ENCODE measurements around the gene GUK1. TPM values are rescaled to one million over a fixed set of nuclear protein-coding genes. Genes with fewer than 3 reads are reported as not detected.
A peak's percentile ranks its signal among the peaks of the same experiment; 100 is the strongest.

GUK1 gene
- total RNA-seq, 1 donor from 2014 or later: 101 TPM

GRCh38 chr1:228152097-228152917 lies 12.2 kb downstream of the GUK1 start:
- H3K4me3 Mint-ChIP-seq (ENCODE audit: low read depth): no peak overlapping the region
- H3K27ac Mint-ChIP-seq: no peak overlapping the region
- no peaks in the 10 kb centered on the region for H3K36me3 Mint-ChIP-seq (ENCODE audit: insufficient read depth)
- no peaks in the 10 kb centered on the region for H3K27me3 Mint-ChIP-seq
- TF ChIP-seq, protein P1, sequence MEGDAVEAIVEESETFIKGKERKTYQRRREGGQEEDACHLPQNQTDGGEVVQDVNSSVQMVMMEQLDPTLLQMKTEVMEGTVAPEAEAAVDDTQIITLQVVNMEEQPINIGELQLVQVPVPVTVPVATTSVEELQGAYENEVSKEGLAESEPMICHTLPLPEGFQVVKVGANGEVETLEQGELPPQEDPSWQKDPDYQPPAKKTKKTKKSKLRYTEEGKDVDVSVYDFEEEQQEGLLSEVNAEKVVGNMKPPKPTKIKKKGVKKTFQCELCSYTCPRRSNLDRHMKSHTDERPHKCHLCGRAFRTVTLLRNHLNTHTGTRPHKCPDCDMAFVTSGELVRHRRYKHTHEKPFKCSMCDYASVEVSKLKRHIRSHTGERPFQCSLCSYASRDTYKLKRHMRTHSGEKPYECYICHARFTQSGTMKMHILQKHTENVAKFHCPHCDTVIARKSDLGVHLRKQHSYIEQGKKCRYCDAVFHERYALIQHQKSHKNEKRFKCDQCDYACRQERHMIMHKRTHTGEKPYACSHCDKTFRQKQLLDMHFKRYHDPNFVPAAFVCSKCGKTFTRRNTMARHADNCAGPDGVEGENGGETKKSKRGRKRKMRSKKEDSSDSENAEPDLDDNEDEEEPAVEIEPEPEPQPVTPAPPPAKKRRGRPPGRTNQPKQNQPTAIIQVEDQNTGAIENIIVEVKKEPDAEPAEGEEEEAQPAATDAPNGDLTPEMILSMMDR (IDR thresholded peaks at IDR 0.05; ENCODE audit: unreplicated experiment): no peak
- H3K4me1 Mint-ChIP-seq (ENCODE audit: low read depth): no peaks in the 10 kb centered on the region
- DNase-seq (ENCODE audit: low spot score, unreplicated experiment): no peak
- no peaks in the 10 kb centered on the region for H3K9me3 Mint-ChIP-seq (ENCODE audit: low read depth)

DNA sequence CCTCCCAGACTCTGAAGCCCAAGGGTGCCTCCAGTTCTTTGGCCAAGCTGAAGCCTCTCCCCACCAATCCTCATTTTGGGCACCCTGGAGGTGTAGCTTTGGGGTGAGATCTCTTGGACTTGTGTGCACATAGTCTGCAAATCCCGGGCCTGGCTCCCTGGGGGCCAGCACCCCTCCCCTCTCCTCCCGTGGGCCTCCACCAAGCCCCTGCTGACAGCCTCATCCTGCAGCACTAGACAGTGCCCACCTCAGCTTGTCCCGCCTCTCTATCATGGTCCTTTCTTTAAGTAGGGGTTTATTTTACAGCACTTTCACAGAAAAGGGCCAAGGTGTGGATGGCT lies 12.8 kb downstream of the GUK1 start:
- TF ChIP-seq, protein P1 (IDR thresholded peaks at IDR 0.05; ENCODE audit: unreplicated experiment): no peak
- no peak overlapping the region for H3K27ac Mint-ChIP-seq
- no peaks in the 10 kb centered on the region for H3K27me3 Mint-ChIP-seq
- DNase-seq (ENCODE audit: low spot score, unreplicated experiment): no peak
- no peak overlapping the region for H3K4me3 Mint-ChIP-seq (ENCODE audit: low read depth)
- no peaks in the 10 kb centered on the region for H3K36me3 Mint-ChIP-seq (ENCODE audit: insufficient read depth)
- no peaks in the 10 kb centered on the region for H3K4me1 Mint-ChIP-seq (ENCODE audit: low read depth)
- no peaks in the 10 kb centered on the region for H3K9me3 Mint-ChIP-seq (ENCODE audit: low read depth)

GRCh38 chr1:228154021-228154669 lies 14.1 kb downstream of the GUK1 start:
- no peak overlapping the region for H3K4me3 Mint-ChIP-seq (ENCODE audit: low read depth)
- no peaks in the 10 kb centered on the region for H3K27me3 Mint-ChIP-seq
- H3K4me1 Mint-ChIP-seq (ENCODE audit: low read depth): no peaks in the 10 kb centered on the region
- DNase-seq (ENCODE audit: low spot score, unreplicated experiment): no peak
- no peak overlapping the region for H3K27ac Mint-ChIP-seq
- no peaks in the 10 kb centered on the region for H3K9me3 Mint-ChIP-seq (ENCODE audit: low read depth)
- no peaks in the 10 kb centered on the region for H3K36me3 Mint-ChIP-seq (ENCODE audit: insufficient read depth)
- TF ChIP-seq, protein P1 (IDR thresholded peaks at IDR 0.05; ENCODE audit: unreplicated experiment): no peak

DNA sequence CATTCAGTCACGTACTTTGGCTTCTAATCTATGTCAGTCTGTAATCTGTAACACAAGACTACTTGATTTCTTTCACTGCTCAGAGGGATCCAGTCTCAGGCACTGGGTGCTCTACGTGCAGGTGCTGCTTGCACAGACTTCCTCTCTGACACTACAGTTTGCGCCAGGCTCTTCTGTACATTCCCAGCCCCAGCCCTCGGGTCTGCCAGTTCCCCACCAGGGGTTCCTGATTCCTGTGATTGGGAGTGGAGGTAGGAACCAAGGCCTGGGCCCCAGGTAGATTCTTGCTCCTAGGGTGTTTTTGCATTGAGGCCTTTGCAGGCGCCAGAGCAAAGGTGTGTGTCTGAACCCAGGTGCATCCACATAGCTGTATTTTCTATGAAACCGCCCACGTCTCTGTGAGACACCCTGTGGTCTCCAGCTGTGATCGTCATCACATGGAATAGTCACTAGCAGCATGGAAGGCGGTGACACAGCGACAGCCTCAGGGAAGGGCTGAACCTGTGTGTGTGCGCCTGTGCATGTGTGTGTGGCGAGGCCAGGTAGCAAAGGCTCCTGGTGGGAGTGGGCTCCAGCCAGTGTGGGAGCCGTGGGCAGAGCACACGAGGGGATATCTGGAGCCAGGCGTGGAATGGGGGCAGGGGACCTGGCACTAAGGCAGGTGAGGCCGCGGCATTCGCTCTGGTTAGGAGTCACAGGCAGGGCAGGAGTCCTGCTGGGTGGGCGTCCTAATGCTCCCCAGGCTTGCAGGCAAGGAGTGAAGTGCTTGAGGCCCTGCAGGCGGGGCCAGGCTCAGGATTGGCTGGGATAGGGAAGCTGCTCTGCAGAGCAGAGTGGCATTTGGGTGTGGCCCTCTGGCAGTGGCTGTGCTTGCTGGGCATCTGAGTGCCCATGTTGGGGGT lies 14.8 kb downstream of the GUK1 start:
- TF ChIP-seq, protein P1 (IDR thresholded peaks at IDR 0.05; ENCODE audit: unreplicated experiment): no peak
- H3K36me3 Mint-ChIP-seq (ENCODE audit: insufficient read depth): no peaks in the 10 kb centered on the region
- H3K9me3 Mint-ChIP-seq (ENCODE audit: low read depth): no peaks in the 10 kb centered on the region
- no peak overlapping the region for H3K4me3 Mint-ChIP-seq (ENCODE audit: low read depth)
- no peaks in the 10 kb centered on the region for H3K27me3 Mint-ChIP-seq
- no peak for DNase-seq (ENCODE audit: low spot score, unreplicated experiment)
- H3K4me1 Mint-ChIP-seq (ENCODE audit: low read depth): no peaks in the 10 kb centered on the region
- peak overlapping the region; percentile 33 for H3K27ac Mint-ChIP-seq

Data from progenitor cell of endocrine pancreas (in vitro differentiated cells).